ENCODE results near the gene TXNL1.

TXNL1 gene

GRCh38 chr18:56556907-56557306 is 81.5 kb downstream of the TXNL1 start:
- TF ChIP-seq CSRNP3 (CRISPR knock-in tag; IDR thresholded peaks at IDR 0.05) (no peak), CREB5 (CRISPR knock-in tag; IDR thresholded peaks at IDR 0.05; ENCODE audit: low read depth) (no peak), ESRRG (CRISPR knock-in tag; IDR thresholded peaks at IDR 0.05) (no peak), ZC3H10 (CRISPR knock-in tag; IDR thresholded peaks at IDR 0.05) (no peak), ARNTL (CRISPR knock-in tag; IDR thresholded peaks at IDR 0.05; ENCODE audit: borderline replicate concordance, low read depth) (no peak)
- ATAC-seq = no peak

GRCh38 chr18:56550121-56550520 is 88.3 kb downstream of the TXNL1 start:
- no peak for ATAC-seq
- no peak for TF ChIP-seq SNAI2 (CRISPR knock-in tag; IDR thresholded peaks at IDR 0.05)
- no peak for TF ChIP-seq CREB5 (CRISPR knock-in tag; IDR thresholded peaks at IDR 0.05; ENCODE audit: low read depth)
- TF ChIP-seq GLIS3 (CRISPR knock-in tag; IDR thresholded peaks at IDR 0.05) = no peak
- no peak for TF ChIP-seq ZNF70 (CRISPR knock-in tag; IDR thresholded peaks at IDR 0.05)
- TF ChIP-seq ZNF8 (CRISPR knock-in tag; IDR thresholded peaks at IDR 0.05) = no peak

Measured in SK-N-SH treated with all-trans-retinoic acid at 6 μM for 48 hours (cell line).